Progenitor cell of endocrine pancreas (in vitro differentiated cells): Measurements from ENCODE around the gene CDH11. TPM values are rescaled to one million over a fixed set of nuclear protein-coding genes. Genes with fewer than 3 reads are reported as not detected.

Experiments
- DNase-seq: peaks from one replicate; pipeline ENCODE4 v3.0.0; 2021; ENCODE audit warnings: low spot score; ENCODE audit not compliant: unreplicated experiment
- H3K27ac Mint-ChIP-seq: 2 replicates; pipeline ENCODE4 v1.8.0; 2021; ENCODE audit warnings: mild to moderate bottlenecking, moderate library complexity, mixed read lengths
- H3K27me3 Mint-ChIP-seq: 2 replicates; pipeline ENCODE4 v1.8.0; 2021; ENCODE audit warnings: mixed read lengths
- H3K36me3 Mint-ChIP-seq: 2 replicates; pipeline ENCODE4 v1.8.0; 2022; ENCODE audit warnings: mixed read lengths; ENCODE audit not compliant: insufficient read depth
- H3K4me1 Mint-ChIP-seq: 2 replicates; pipeline ENCODE4 v1.8.0; 2021; ENCODE audit warnings: low read depth, mixed read lengths
- H3K4me3 Mint-ChIP-seq: 2 replicates; pipeline ENCODE4 v1.8.0; 2021; ENCODE audit warnings: low read depth, mild to moderate bottlenecking, moderate library complexity, mixed read lengths
- H3K9me3 Mint-ChIP-seq: 2 replicates; pipeline ENCODE4 v1.8.0; 2021; ENCODE audit warnings: low read depth, mixed read lengths
- total RNA-seq: library from RNA; stranded (reverse); gene quantifications from 2 replicates; pipeline ENCODE4 v1.2.1, GENCODE V29; 2021
- TF ChIP-seq, protein P1 (sequence below): fragments of 200-600 bp; sonication (generic); IDR thresholded peaks from one replicate; pipeline ENCODE4 v1.5.0; 2021; ENCODE audit warnings: antibody characterized with exemption, mild to moderate bottlenecking; ENCODE audit not compliant: unreplicated experiment

The CDH11 gene
- total RNA-seq, 1 donor from 2014 or later: 6.0 TPM

DNA sequence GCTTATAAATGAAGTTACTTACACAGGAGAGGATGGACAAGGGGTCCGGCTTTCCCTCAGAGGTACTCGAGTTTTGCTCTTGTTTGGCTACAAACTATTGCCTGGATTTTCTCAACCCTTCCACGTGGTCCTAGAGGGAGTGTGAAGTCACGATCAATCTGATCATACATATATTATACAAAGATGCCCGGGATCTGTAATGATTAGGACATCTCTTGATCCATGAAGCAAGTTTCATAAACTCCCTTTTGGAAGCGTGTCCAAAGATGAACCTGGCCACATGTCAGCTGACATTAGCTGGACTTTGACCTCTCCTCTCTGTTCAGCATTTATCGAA is 2.3 kb upstream of the CDH11 start:
- peaks cover 61% of the 10 kb centered on the region for H3K27me3 Mint-ChIP-seq
- TF ChIP-seq, protein P1, sequence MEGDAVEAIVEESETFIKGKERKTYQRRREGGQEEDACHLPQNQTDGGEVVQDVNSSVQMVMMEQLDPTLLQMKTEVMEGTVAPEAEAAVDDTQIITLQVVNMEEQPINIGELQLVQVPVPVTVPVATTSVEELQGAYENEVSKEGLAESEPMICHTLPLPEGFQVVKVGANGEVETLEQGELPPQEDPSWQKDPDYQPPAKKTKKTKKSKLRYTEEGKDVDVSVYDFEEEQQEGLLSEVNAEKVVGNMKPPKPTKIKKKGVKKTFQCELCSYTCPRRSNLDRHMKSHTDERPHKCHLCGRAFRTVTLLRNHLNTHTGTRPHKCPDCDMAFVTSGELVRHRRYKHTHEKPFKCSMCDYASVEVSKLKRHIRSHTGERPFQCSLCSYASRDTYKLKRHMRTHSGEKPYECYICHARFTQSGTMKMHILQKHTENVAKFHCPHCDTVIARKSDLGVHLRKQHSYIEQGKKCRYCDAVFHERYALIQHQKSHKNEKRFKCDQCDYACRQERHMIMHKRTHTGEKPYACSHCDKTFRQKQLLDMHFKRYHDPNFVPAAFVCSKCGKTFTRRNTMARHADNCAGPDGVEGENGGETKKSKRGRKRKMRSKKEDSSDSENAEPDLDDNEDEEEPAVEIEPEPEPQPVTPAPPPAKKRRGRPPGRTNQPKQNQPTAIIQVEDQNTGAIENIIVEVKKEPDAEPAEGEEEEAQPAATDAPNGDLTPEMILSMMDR: no peak
- no peak for DNase-seq
- no peaks in the 10 kb centered on the region for H3K9me3 Mint-ChIP-seq
- H3K4me3 Mint-ChIP-seq: peak overlapping the region; percentile 58
- H3K27ac Mint-ChIP-seq: no peak overlapping the region
- peaks cover 11% of the 10 kb centered on the region for H3K4me1 Mint-ChIP-seq
- H3K36me3 Mint-ChIP-seq: no peaks in the 10 kb centered on the region

DNA sequence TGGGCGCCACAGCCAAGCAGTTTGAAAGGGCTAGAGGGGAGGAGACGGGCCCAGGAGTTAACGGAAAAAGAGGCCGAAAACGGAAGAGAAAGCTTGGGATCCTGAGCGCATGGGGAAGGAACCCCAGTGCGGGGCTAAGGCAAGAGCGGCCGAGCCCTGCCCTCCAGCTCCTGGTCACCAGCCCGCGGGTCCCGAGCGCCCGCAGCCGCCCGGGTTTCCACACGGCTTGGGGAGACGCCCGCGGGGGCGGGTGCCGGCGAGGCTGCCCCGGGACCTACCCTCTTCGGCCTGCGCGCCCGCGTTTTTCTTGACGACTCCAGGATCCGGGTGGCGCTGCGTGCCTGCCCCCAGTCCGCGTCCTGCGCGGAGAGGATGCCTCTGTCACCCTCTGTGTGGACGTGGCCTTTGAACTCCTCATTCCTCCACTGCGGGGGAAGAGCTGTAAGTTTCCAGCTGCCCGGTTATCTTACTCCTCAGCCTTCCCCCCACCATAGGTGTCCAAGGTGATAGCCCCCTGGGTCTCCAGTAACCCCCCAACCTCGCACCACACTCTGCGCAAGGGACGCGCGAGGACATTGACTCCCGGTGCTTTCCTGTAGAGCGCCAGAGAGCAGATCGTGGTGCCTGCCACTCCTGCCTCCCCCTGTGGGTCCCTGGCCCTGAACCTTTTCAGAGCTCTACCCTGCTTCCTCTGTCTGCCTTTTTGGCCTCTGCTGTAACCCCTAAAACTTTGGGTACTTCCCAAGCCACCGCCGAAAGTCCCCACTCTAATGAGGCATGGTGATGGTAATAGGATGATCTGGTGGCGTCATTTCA is 1.7 kb upstream of the CDH11 start:
- no peak for DNase-seq
- H3K27ac Mint-ChIP-seq: peak overlapping the region; percentile 24
- H3K27me3 Mint-ChIP-seq: peaks cover 67% of the 10 kb centered on the region
- H3K9me3 Mint-ChIP-seq: no peaks in the 10 kb centered on the region
- H3K36me3 Mint-ChIP-seq: no peaks in the 10 kb centered on the region
- TF ChIP-seq, protein P1: no peak
- H3K4me1 Mint-ChIP-seq: peaks cover 11% of the 10 kb centered on the region
- peak overlapping the region; percentile 72 for H3K4me3 Mint-ChIP-seq

- Mint-ChIP-seq H3K27ac (no peak overlapping the region), H3K9me3 (no peaks in the 10 kb centered on the region), H3K4me1 (peaks cover 12% of the 10 kb centered on the region), H3K4me3 (peak overlapping the region; percentile 72), H3K27me3 (peaks cover 72% of the 10 kb centered on the region), H3K36me3 (no peaks in the 10 kb centered on the region)
- no peak for DNase-seq
- TF ChIP-seq, protein P1: no peak
These were observed 997 bp upstream of the CDH11 start for GRCh38 chr16:65122724-65123395.

- DNase-seq: peak; percentile 27
- Mint-ChIP-seq H3K9me3 (no peaks in the 10 kb centered on the region), H3K36me3 (no peaks in the 10 kb centered on the region), H3K4me1 (peaks cover 23% of the 10 kb centered on the region), H3K27ac (no peak overlapping the region), H3K4me3 (peak overlapping the region; percentile 72), H3K27me3 (peaks cover 72% of the 10 kb centered on the region)
- TF ChIP-seq, protein P1: no peak
These were observed 787 bp downstream of the CDH11 start for GRCh38 chr16:65120831-65121721.

- H3K4me3 Mint-ChIP-seq: peak overlapping the region; percentile 72
- peaks cover 23% of the 10 kb centered on the region for H3K4me1 Mint-ChIP-seq
- H3K9me3 Mint-ChIP-seq: no peaks in the 10 kb centered on the region
- H3K36me3 Mint-ChIP-seq: no peaks in the 10 kb centered on the region
- no peak overlapping the region for H3K27ac Mint-ChIP-seq
- TF ChIP-seq, protein P1: no peak
- H3K27me3 Mint-ChIP-seq: peaks cover 65% of the 10 kb centered on the region
- DNase-seq: no peak
These were observed 1.4 kb downstream of the CDH11 start for GRCh38 chr16:65120461-65120830.
